GM21515 (cell line): ENCODE results near the gene ACOT11.
"Not testable (repeated sequence)": the region's sequence is repeated elsewhere in the genome, so short reads cannot be mapped to it uniquely, and the experiment has no call there.

Source experiments
- ATAC-seq: cut with Tn5 transposase; IDR thresholded peaks from one replicate; pipeline ENCODE4 v1.9.1; 2021; ENCODE audit not compliant: unreplicated experiment

Gene ACOT11

DNA sequence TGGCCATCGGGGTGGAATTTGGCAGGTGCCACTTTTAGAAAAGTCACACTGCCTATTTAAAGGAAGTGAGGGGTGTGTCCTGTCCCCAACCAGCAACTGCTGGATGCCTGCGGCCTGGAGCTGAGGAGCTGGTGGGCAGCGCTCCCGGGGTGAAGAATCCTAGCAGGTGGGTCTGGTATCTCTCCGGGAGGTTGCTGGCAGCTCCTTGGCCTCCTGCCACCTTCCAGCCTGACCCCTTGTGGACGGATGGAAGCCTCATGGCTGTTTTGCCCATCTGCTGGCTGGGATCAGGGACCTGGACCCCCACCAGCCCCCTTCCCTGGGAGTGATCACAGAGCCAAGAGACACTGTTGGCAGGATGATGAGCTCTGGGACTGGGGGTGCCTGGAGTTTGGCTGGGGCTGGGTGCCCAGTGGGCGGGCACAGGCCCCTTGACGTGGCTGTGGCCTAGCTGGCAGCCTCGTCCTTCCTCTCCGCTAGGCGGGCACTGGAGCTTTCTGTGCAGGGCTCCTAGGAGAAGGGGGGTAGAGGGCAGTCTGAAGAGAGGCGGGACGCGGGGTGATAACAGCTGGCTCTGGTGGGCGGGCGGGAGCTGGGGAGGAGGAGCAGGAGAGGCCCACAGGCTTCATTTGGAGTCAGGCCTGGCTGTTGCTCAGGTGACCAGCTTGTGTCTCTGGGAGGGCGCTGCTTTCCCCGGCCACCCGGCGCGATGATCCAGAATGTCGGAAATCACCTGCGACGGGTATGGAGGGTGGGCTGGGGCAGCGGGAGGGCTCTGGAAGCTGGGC is at the start of gene ACOT11:
TSS of gene ACOT11 (plus strand) at position 628 of the 788 bp plus-strand sequence. CDS start at position 710, 82 bp downstream.
- ATAC-seq: no peak

- no peak for ATAC-seq
Observed at GRCh38 chr1:54498383-54499096, 49.5 kb upstream of the ACOT11 start.

DNA sequence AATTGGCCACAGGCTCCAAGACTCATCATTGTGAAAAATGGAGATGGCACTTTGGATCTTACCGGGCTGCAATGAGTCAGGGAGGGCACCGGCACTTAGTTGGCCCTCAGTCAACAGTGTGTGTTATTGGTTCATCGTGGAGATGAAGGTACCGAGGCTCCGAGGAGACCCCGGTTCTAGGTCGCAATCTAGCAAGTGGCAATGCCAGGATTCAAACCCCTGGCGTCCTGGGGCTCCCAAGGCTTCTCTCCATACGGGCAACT is 49.0 kb upstream of the ACOT11 start:
- no peak for ATAC-seq

DNA sequence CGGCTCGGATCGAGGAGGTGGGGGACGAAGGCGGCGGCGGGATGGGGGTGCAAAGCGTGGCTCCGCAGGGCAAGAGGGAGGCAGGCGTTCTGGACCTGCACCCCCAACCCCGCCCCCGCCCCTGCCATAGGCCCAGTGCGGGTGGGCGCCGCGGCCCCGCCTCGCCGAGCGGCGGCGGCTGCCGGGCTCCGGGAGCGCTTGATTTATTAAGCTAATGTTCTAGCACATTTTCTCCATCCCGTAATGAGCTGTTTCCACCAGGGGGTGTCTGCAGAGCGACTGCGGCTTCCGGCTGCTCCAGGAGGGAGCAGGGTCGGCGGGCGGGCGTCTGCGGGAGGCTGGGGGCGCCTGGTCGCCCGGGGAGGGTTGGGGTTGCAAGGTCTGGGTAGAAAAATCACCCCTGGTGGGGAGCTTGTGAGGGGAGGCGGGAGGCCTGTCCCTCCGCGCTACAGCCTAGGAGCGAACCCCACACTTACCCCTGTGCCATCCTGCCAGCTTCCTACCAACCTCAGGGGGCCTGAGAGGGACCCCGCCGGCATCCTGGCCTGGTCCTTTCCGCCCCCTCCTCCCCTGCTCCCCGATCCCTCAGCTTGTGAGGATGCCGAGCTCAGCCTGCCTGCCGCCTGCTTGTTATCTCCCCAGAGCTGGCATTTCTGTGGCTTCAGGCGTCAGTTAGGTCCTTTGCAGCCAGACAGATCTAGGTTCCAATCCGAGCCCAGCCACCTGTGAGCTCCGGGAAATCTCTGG is 48.5 kb upstream of the ACOT11 start:
- no peak for ATAC-seq

GRCh38 chr1:54500107-54500431 is 48.0 kb upstream of the ACOT11 start:
- no peak for ATAC-seq

DNA sequence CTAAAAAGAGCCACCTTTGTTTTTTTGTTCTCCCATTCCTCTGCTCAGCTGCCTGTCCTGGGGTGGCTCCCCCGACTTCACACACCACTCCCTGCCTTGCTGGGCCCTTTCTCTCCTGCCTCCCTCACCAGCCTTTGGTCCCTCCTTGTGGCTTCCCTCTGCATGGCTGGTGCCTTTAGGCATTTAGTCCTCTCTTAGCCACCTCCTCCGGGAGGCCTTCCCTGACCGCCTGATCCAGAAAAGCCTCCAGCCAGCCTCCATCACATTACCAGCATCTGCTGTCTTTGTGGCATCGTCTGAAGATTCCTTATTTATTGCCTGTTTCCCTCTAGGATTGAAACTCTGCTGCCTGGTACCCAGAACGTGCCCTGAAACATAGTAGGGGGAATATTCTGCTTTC is 46.2 kb upstream of the ACOT11 start:
- ATAC-seq: no peak

GRCh38 chr1:54502342-54502741 is 45.7 kb upstream of the ACOT11 start:
- ATAC-seq: no peak

DNA sequence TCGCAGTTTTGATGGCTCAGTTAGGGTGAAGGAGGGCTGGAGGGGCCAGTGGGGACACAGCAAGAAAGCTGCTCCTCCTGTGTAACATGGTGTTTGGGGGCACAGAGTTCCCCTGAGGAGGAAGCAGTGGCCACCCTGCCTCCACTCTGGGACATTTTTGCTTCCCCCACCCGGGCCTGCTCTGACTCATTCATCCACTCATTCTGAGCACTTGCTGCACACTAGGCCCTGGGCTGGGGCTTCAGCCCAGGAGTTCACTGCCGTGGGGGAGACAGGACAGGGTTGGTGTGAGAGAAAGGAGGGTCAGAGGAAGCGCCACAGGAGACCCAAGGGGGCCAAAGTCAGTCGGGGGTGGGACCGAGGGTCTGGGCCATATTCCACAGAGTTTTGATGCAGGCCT is 41.4 kb upstream of the ACOT11 start:
- no peak for ATAC-seq

DNA sequence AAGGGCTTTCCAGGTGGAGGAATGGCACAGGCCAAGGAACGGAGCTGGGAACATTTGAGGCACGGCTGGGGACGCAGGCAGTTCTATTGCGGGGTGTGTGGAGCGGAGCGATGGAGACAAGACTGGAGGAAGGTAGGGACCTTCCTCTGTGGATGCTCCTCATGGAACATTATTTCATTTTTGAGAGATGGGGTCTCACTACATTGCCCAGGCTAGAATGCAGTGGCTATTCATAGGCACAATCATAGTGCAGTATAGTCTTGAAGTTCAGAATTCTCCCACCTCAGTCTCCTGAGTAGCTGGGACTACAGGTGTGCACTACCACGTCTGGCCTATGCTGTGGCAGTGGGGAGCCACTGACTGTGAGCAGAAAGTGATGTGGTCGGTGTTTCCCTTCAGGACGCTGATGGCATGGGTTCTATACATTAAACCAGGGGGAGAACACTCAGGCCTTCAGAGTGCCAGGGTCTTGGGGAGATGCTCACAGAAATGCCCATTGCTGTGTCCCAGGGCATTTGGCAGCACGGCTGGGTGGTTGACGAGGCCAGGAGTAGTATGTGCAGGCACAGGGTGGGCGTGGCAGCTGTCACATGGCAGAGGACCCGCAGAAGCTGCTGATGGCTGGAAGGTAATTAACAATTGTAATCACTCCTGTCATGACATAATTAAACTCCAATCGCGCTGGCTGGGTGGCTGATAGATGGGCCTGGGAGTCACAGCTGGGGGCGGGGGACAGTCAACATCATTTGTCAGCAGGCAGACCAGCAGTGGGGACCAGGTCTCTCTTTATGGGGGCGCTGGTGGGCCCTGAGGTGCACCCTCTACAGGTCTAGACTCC is 40.8 kb upstream of the ACOT11 start:
- ATAC-seq: no peak

- ATAC-seq: no peak
Observed at GRCh38 chr1:54510715-54511270, 37.2 kb upstream of the ACOT11 start.

DNA sequence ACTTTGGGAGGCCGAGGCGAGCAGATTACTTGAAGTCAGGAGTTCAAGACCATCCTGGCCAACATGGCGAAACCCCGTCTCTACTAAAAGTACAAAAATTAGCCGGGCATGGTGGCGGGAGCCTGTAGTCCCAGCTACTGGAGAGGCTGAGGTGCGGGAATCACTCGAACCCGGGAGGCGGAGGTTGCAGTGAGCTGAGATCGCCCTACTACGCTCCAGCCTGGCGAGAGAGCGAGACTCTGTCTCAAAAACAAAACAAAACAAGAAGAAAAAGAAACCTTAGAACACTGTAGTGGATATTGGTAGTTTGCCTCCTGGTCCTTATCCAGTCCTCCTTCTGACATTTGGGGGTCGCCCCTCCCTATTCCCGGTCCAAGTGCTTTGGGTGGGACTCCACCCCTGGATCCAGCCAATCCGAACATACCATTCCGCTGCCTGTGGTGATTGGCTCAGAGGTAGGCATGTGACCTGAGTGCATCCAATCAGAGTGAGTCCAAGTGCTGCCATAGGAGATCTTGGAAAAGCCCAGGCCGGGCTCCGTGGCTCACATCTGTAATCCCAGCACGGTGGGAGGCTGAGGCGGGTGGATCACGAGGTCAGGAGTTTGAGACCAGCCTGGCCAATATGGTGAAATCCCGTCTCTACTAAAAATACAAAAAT is 34.0 kb upstream of the ACOT11 start:
- ATAC-seq: not testable (repeated sequence)

DNA sequence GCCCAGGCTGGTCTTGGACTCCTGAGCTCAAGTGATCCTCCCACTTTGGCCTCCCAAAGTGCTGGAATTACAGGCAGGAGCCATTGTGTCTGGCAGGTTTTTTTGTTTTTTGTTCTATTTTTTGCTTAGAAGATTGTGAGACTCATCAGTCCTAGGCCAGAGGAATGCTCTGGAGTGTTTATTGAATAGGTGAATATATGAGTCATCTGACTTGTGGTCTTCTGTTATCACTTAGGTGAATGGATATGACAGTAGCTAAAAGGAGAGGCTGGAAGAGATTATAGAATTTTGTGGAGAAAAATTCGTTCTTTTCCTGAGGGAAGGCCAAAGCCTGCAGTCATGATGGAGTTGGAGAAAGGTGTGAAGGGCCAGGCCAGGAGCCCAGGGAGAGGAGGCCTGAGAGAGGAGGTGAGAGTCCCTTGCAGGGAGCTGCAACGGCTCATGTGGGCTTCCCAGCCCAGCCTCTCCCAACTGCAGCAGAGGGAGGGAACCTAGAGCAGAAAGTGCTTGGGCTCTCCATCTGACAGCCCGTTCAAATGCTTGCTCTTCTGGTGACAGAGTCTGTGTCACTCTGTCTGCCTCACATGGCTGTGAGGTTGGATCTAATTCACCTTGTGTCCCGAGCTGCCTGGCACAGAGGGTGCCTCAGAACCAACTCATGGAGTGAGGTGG is 31.6 kb upstream of the ACOT11 start:
- no peak for ATAC-seq

GRCh38 chr1:54517496-54517895 is 30.5 kb upstream of the ACOT11 start:
- ATAC-seq: no peak

GRCh38 chr1:54518489-54518888 is 29.5 kb upstream of the ACOT11 start:
- ATAC-seq: no peak

DNA sequence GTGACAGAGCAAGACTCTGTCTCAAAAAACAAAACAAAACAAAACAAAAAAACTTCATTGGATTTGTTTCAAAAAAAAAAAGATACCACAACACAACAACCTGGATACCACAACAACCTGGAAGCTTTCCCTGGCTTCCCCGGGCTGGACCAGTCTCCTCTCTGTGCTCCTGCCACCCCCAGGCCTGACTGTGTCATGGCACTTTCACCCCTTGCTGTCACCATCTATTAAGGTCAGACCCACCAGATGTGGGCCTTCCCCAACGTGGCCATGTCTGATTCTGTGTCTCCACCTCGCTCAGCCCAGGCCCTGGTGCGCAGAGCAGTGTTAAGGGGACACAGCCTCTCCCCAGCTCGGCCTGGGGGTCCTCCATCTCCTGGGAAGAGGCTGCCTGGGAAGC is 28.3 kb upstream of the ACOT11 start:
- ATAC-seq: no peak

- ATAC-seq: no peak
Observed at GRCh38 chr1:54520631-54521321, 27.3 kb upstream of the ACOT11 start.

DNA sequence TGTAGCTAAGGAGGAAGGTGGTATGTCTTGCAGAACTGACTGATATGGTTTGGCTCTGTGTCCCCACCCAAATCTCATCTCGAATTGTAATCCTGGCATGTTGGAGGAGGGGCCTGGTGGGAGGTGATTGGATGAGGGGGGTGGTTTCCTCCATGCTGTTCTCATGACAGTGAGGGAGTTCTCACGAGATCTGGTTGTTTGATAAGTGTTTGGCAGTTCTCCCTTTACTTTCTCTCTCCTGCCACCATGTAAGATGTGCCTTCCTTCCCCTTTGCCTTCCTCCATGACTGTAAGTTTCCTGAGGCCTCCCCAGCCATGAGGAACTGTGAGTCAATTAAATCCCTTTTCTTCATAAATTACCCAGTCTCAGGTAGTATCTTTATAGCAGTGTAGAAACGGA is 21.5 kb upstream of the ACOT11 start:
- ATAC-seq: not testable (repeated sequence)

DNA sequence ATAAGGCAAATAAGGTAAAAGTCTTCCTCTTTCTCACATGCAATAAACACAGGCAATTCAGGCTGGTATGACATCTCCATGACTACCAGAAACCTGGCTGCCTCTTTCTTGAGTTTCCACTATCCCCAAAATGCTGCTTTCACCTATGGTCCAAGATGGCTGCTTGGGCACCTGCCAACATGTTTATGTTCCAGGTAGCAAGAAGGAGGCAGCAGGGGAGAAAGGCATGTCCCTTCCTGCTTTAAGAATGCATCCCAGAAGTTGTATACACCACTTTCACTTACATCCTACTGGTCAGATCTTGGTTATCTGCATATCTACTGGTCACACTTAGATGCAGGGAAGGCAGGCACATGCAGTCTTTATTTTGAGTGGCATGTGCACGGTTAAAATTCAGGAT is 19.4 kb upstream of the ACOT11 start:
- no peak for ATAC-seq

DNA sequence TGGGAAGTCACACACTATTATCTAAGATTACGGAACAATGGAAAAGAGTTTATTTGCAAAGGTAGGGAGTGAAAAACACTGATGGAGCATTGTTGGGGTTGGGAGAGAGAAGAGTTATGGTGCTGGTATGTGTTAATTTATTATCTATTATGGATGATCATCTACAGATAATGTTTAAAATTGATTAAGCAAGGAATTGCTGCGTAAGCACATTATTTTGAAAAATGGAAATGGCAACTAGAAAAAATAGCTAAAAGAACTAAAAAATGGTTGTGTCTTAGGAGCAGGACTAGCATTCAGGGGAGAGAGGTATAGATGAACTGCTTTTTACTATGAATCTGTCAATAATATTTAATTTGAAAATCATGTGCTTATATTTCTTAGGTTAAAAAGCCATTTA is 16.0 kb upstream of the ACOT11 start:
- no peak for ATAC-seq
